NCI-H524 (cell line): Measurements from ENCODE around the gene HASPIN.
"Not testable (repeated sequence)": the region's sequence is repeated elsewhere in the genome, so short reads cannot be mapped to it uniquely, and the experiment has no call there.

Experiments
- DNase-seq, 2 experiments: peaks; one replicate each; lab custom pipeline; 2025; lab: John Stamatoyannopoulos, UW

The HASPIN gene

DNA sequence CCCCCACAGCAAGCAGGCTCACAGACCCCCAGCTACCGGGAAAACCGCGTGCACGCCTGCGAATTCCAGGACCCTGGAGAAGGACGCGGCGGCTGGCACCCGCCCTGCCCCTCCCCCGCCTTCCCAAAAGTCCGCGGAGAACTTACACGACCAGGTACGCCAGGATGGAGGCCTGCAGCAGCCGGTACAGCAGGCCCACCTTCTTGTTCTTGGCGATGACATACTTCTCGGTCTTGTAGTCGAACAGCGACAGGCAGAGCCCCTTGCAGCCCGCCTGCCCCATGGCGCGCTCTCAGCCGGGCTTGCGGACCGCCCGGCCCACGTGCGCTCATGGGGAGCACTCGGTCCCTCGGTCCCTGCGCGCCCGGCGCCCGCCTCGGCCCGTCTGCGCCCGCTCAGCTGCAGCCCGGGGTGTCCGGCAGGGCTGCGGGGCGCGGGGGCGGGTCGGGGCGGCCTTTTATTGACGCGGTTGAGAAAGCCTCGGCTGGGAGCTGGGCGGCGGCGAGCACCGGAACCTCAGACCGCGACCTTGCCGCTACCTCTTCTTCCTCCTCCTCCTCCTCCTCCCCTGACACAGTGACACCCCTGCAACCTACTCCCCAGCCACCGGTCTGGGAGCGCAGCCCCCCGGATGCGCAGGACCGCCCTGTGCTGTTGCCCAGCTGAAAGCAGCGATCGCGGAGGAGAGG is 27.8 kb upstream of the HASPIN start, which contains the start of gene P2RX5:
TSS of gene P2RX5 (minus strand) at position 433 of the 689 bp plus-strand sequence. CDS start at position 283, 150 bp downstream.
- no peak for DNase-seq

DNA sequence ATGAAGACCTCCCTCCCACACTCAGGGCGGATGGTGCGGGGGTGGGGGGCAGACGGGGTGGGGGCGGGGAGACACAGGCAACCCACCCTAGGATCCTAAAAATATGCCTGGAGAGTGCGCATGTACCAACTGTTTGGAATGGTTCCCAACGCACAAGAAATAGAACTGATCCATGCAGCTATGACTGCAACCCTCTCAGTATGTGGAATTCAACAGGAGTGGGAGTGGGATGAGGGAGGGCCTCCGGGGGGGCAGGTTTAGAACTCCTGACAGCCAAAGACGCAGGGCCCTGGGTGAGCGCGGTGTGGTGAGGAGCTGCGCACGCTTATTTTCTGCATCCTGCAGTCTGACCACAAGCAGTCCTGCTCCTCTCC is 26.6 kb upstream of the HASPIN start:
- DNase-seq: no peak

DNA sequence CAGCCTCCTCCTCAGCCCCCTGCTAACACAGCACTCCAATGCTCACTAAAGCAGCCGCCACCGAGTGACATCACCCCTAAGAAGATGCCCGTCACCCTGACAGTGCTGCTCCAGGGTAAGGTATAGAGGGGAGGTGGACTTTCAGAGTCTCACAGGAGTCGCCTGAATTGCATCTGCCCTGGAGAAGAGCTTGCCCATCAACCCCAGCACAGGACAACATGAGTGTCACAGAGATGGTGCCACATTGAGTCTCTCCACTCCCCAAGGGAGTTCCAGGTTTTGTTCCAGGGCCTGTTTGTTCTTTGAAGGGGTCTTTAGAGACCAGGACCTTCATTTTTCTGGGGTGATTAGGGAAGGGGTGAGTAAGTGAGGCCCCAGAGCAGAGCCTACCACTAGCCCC is 25.6 kb upstream of the HASPIN start:
- DNase-seq: no peak

DNA sequence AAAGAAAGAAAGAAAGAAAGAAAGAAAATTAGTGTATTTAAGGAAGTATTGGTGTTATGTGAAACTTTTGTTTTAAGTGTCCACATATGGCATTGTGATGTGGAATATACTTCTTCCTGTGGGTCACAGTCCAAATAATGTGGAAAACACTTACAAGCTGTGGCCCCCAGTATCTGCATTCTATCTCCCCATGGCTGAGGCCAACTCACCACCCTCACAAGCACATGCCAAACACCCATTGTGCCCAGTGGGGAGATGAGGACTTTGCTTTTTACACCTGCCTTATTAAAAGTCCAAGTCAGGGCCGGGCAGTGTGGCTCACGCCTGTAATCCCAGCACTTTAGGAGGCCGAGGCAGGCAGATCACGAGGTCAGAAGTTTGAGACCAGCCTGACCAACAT is 23.8 kb upstream of the HASPIN start:
- no peak for DNase-seq

DNA sequence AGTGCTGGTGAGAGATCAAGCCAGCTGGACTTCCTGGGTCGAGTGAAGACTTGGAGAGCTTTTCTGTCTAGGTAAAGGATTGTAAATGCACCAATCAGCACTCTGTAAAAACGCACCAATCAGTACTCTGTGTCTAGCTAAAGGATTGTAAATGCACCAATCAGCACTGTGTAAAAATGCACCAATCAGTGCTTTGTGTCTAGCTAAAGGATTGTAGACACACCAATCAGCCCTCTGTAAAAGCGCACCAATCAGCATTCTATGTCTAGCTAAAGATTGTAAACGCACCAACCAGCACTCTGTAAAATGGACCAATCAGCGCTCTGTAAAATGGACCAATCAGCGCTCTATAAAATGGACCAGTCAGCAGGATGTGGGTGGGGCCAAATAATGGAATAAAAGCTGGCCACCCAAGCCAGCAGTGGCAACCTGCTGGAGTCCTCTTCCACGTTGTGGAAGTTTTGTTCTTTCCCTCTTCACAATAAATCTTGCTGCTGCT is 21.6 kb upstream of the HASPIN start:
- DNase-seq: not testable (repeated sequence)

DNA sequence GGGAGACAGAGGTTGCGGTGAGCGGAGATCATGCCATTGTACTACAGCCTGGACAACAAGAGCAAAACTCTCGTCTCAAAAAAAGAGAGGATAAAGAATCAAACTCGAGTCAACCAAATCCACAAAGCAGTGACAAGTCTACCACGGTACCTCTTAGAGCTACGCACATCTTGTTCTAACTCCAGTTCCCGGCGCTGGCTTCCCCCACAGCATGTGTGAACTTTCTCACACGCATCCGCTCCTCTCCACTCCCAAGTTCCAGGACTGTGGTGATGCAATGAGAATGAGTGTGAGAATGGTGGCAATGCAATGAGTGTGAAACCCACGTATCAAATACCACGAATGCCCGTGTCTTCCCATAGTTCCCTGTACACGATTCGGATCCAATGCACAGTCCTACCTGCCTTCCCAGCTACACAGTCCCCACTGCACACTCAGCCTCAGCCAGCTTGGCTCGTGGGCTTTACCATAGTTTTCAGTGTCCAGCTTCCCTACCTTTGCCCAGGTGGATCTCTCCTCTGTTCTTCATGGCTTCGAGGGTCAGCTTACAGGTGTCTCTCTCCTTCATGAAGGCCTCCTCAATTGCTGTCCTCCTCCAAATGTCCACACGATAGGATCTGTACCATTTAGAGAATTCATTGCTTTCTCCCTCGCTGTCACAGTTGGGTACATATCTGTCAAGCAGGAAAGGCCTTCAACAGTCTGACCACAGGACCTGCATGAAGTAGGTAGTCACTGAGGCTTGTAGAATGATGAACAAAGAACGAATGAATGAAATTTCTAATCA is 18.6 kb upstream of the HASPIN start:
- no peak for DNase-seq

DNA sequence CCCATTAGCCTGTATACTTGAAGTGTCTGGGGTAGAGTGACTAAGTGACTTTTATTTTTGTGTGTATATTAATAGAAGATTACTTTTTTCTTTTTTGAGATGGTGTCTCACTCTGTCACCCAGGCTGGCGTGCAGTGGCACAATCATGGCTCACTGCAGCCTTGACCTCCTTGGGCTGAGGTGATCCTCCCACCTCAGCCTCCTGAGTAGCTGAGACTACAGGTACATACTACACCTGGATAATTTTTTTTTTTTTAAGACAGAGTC is 18.1 kb upstream of the HASPIN start:
- DNase-seq: not testable (repeated sequence)

DNA sequence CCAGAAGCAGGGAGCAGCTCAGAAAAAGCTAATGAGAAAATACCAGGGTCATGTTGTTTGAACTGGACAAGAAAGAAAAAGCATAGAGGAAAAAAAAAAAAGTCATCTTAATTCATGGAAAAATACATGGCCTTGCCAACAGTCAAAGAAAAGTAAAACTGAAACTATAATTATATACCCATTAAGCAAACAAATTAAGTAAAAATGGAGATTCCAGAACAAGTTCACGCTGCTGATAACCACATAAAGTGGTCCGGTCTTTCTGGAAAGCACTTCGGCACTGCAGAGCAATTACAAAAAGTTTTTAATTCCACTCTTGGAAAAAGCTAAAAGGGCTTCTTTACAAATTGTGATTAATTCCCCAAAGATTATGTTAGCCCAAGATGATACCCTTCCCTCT is 15.3 kb upstream of the HASPIN start:
- no peak for DNase-seq

DNA sequence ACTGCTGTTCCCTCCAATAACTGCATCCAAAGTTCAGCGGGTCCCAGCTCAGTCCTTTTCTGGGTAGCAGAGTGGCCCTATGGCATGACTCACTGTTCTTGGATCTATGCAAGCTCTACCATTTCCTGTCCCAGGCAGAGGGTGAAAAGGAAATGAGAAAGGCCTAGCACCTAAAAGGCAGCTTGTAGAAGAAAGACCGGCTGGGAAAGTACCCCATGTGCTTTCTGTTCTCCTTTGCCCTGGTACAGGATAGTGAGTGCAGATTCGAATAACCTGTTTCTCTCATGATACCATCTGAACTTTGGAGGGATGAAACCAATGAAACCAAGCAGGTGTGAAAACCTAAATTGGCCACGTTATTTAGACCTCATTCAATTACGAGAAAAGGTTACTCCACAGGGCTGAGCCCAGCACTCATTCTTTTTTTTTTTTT is 12.7 kb upstream of the HASPIN start:
- DNase-seq: no peak

DNA sequence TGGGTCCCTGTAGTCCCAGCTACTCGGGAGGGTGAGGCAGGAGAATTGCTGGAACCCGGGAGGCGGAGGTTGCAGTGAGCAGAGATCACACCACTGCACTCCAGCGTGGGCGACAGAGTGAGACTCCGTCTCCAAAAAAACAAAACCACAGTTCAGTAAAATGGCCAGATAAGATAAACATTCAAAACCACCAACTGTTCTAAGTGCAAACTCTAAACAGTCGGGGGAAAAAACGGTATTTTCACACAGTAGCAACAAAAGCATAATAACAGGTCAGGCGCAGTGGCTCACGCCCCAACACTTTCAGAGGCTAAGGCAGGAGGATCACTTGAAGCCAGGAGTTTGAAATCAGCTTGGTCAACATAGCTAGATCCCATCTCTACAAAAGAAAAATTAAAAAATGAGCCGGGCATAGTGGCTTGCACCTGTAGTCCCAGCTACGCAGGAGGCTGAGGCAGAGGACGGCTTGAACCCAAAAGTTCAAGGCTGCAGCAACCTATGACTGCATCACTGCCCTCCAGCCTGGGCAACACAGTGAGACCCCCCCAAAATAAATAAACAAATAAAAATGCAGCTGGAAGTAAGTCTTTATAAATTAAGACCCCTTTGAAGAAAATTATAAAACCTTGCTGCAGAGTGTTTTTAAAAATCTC is 10.8 kb upstream of the HASPIN start:
- DNase-seq: no peak

DNA sequence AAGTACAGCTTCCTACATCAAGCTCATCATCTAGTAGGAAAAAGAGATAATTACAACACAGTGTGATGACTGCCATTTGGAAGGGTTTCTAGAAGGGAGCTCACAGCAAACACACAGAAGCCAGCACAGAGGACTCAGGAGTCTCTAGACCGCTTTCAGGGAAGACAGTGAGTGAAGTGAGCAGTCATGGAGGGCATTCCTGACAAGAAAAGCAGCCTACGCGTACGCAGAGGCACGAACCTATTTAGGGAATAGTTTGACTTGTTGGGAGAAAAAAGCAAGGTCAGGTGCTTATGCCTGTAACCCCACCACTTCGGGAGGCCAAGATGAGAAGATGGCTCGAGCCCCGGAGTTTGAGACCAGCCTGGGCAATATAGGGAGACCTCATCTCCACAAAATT is 8.4 kb upstream of the HASPIN start:
- DNase-seq: no peak

DNA sequence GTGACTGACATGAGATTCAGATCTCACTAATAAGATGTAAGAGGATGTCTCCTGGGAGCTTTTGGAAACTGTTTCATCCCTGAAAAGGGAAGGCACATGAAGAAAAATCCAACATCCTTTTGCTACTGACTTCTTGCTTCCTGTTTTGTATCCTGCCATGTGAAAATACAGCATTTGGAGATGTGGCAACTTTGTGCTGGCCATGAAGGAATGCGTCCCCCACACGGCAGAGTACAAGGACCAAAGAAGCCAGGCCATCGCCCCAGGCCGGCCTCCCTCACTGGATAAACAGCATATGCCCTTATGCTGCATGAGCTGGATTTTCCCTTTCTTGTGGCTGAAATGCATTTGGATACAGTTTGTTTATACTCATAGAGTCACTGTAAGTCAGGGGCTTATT is 5.5 kb upstream of the HASPIN start:
- no peak for DNase-seq

DNA sequence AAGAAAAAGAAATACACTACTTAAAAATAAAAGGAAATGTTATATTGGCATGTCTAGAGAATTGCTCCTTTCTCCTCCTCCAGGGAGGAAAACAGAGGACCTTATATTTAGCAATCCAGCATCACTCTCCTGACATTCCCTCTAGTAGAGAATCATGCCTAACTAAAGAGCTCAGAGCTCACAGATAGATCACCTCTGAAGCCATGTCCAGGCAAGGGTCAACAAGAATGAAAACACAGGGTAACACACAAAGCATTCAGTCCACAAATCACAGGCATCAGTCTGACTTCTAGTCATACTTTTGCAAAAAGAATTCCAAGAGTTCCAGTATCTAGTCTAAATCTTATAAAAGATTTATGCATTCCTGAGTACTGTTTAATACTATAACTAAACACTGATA is 4.4 kb upstream of the HASPIN start:
- no peak for DNase-seq

DNA sequence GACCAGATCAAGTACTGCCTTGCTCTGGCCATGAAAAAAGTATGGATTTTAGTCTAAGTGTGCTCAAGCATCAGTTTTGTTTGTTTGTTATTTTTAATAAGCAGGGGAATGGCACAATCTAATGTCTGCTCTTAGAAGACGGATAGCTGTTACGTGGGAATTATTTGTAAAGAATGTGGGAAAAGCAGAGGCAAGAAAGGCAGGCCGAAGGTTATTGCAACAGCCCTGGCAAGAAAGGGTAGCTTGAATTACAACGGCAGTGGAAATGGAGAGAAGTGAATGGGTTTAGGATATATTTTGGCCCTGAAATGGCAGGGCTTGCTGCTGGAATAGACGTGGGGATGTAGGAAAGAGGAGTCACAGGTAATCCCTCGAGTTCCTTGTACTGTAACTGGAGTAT is 987 bp upstream of the HASPIN start:
- no peak for DNase-seq

DNA sequence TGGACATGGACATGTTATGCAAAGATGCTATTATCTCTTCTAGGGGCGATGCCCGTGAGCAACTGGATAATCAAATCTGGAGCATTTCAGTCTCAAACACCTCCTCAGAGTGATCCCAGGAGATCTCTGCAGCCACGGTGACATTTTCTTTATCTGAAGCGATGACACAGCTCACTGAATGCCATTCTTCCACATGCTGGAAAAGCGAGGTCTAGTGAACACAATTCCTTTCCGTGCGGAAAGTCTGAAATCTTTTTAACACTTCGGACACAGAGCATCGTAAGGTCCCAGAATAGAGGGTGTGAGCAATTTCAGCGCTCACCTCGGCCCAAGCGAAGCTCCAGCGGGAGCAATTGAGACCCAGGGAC is 531 bp upstream of the HASPIN start:
- no peak for DNase-seq

DNA sequence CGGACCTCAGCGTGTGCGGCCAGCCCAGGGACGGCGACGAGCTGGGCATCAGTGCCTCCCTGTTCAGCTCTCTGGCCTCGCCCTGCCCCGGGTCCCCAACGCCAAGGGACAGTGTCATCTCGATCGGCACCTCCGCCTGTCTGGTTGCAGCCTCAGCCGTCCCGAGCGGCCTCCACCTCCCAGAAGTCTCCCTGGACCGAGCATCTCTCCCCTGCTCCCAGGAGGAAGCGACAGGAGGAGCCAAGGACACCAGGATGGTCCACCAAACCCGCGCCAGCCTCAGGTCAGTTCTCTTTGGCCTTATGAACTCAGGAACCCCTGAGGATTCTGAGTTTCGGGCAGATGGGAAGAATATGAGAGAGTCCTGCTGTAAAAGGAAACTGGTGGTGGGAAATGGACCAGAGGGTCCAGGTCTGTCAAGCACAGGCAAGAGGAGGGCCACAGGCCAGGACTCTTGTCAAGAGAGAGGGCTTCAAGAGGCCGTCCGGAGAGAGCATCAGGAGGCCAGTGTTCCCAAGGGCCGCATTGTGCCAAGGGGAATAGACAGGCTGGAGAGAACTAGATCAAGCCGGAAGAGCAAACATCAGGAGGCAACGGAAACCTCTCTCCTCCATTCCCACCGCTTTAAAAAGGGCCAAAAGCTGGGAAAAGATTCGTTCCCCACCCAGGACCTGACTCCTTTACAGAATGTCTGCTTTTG is 825 bp downstream of the HASPIN start:
- no peak for DNase-seq

DNA sequence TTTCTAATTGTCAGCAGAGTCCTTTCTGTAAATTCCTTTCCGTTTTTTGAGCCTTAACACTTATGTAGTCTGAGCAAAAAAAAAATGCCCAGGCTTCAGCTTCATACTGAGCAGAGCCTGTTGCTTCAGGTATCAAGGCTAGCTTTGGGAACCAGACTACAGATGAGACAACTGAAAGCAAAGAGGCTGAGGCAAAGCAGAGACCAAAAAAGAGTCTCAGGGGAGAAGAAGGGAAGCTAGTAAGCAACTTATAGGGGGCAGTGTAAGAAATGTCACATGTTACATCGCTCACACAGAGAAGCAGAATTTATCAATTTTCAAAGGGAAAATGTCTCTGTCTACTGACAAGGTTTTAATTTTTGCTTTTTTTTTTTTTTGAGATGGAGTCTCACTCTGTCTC is 3.3 kb downstream of the HASPIN start:
- DNase-seq: no peak

DNA sequence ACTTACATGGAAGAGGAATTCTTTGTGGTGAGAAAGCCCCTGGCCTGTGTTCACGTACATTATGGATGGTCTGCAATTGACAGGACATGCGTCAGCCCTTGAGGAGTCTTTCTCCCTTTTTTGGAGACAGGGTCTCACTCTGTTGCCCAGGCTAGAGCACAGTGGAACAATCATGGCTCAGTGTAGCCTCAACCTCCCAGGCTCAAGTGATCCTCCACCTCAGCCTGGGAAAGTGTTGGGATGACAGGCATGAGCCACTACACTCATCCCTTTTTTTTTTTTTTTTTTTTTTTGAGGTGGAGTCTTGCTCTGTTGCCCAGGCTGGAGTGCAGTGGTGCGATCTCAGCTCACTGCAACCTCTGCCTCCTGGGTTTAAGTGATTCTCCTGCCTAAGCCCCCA is 4.4 kb downstream of the HASPIN start:
- not testable (repeated sequence) for DNase-seq

DNA sequence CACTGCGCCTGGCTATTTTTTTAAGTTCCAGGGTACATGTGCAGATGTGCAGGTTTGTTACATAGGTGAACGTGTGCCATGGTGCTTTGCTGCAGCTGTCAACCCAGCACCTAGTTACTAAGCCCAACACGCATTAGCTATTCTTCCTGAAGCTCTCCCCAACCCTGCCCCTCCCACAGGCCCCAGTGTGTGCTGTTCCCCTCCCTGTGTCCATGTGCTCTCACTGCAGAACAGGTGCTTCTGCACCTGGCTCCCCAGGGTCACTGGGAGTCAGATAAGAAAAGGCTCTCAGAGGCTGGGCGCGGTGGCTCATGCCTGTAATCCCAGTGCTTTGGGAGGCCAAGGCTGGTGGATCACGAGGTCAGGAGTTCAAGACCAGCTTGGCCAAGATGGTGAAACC is 6.2 kb downstream of the HASPIN start:
- DNase-seq: no peak

DNA sequence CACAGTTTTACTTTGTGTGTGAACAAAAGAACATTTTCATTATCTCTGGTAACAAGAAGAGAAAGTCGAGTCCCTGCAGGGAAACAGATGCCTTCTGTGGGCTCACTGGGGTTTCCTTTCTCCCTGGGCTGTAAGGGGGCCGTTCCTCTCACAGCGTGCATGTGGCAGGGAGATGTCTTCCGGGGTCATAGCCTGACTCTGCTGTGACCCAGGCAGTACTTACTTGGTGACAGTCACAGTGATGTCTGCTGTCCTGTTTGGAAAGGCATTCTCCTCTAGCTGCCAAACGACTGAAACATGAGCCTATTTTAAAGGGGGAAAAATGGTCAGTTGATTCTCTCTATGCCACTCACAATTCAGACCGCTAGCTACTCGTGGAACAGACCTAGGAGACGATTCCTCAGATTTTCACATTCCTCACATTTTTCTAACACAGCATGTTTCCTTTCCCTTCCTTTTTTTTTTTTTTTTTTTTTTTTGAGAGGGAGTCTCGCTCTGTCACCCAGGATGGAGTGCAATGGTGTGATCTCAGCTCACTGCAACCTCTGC is 7.3 kb downstream of the HASPIN start:
- DNase-seq: no peak

DNA sequence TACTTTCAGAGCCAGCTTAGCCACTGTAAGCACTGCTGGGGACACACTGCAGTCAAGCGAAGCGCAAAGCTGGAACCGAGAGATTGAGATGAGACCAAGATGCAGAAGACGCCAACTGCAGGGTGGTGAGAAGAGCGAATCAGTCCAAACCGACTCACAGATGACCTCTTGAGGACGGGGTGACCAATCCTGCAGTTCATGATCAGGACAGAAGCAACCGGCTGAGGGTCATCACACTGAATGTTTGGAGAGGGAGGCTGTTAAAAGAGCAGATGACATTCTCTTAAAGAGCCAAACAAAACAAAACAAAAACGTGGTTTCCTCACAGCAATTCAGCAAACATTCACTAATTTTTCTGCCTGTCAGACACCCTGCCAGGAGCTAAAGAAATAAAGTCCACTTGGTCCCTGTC is 8.5 kb downstream of the HASPIN start:
- no peak for DNase-seq

DNA sequence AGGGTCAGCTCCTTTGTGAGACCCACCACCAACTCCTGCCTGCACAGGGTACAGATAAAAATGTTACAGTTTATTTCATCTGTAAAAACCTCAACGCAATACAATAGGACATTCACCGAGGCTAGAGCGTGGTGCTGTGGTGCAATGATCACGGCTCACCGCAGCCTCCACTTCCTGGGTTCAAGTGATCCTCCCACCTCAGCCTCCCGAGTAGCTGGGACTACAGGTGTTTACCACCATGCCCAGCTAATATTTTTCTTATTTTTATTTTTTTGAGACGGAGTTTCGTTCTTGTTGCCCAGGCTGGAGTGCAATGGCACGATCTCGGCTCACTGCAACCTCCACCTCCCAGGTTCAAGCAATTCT is 11.2 kb downstream of the HASPIN start:
- not testable (repeated sequence) for DNase-seq
